ENCODE measurements around the gene CALY. TPM values are rescaled to one million over a fixed set of nuclear protein-coding genes. Genes with fewer than 3 reads are reported as not detected.

The CALY gene
- total RNA-seq, 1 donor from 2014 or later: 1.5 TPM

DNA sequence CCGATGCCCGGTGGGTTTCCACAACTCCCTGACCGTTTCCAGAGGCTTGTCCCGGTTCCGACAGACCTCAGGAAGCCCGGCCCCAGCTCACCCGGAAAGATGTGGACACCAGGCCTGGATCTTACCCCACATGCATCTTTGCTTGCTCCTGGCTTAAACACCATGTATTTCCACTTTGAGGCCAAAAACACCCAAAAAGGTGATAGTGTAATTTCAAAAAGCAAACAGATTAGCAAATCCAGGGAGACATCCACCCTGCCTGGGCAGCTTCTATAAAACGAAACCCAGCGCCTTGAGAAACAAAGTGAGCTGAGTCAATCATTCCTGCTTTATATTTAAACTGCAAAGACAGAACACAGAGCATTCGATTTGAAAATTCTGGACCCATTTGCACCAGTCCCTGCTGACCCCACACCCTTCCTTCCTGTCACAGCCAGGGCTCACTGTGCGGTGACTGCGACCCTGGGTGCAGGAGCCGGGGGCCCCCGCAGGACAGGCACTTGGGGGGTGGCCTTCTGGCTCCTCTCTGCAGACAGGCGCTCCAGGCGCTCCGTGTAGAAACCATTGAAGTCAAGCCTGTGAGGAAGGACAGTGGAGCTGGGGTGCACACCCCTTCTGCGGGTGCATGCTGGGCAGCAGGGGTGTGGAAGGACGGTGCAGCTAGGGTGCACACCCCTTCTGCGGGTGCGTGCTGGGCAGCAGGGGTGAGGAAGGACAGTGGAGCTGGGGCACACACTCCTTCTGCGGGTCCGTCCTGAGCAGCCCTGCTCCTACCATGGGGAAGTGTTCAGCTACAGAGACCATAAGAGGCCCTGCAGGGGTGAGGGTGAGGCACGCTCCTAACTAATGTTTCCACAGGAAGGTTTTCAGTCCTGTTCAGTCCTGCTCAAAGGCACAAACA, 57.1 kb downstream of the CALY start:
- no peak overlapping the region for H3K4me3 ChIP-seq (ENCODE audit: low read depth, low read length)
- DNase-seq (ENCODE audit: low read depth): no peak
- TF ChIP-seq, protein P1, sequence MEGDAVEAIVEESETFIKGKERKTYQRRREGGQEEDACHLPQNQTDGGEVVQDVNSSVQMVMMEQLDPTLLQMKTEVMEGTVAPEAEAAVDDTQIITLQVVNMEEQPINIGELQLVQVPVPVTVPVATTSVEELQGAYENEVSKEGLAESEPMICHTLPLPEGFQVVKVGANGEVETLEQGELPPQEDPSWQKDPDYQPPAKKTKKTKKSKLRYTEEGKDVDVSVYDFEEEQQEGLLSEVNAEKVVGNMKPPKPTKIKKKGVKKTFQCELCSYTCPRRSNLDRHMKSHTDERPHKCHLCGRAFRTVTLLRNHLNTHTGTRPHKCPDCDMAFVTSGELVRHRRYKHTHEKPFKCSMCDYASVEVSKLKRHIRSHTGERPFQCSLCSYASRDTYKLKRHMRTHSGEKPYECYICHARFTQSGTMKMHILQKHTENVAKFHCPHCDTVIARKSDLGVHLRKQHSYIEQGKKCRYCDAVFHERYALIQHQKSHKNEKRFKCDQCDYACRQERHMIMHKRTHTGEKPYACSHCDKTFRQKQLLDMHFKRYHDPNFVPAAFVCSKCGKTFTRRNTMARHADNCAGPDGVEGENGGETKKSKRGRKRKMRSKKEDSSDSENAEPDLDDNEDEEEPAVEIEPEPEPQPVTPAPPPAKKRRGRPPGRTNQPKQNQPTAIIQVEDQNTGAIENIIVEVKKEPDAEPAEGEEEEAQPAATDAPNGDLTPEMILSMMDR (conservative IDR thresholded peaks at IDR 0.05; ENCODE audit: low read depth, low read length): no peak

DNA sequence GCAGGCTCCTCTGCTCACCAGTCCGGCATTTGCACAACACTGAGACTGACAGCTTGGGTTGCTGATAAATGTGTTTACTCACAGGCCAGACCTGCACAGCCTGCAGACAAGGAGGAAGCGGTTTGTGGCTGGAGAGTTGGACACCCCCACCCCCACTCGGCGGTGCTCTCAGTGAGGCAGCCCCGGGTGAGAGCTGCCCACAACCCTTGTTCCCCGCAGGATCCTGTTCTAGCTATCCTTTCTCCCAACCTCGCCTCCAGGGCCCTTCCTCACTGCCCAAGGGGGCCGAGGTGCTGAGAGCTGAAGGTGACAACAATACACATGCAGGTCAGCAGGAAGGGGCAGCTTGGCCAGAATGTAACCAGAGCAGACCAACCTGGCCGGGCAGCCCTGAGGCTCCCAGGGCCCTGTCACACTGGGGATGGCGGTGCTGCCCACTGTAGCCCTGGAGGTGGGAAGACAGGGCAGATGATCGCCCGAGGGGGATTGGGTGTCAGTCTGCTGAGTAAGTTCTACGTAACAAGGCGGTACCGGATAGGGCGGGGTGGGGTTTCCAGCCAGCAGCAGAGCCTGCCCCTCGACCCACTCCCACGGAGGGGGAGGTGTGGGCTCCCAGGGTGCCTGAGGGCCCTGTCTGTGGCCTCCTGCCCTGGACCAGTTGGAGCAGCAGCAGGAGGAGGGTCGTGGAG, 58.0 kb downstream of the CALY start:
- no peak for DNase-seq (ENCODE audit: low read depth)
- TF ChIP-seq, protein P1 (conservative IDR thresholded peaks at IDR 0.05; ENCODE audit: low read depth, low read length): no peak
- H3K4me3 ChIP-seq (ENCODE audit: low read depth, low read length): no peak overlapping the region

DNA sequence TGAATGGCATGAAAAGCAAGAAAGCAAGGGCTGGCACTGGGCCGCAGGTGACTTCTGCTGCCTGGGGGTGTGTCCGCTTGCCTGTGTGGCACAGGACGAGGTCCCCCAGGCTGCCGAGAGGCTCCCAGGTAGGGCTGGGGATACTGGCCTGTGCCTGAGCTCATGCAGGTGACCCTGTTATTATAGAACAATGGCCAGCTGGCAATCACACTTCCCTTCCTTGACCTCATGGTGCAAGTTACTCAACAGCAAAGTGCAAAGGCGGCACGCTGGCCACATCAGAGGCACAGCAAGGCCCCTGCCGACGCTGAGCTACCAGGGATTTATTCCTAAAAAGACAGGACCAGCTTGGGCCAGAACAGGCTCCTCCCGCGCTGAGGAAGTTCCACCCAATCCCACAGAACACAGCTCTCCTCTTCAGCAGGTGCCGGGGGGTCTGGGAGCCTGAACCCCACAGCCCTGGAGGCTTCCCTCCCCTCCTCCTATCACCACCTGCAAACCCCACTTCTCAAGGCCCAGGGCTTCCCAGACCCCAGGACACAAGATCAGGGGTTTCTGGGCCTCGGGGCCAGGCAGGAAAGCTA, 58.6 kb downstream of the CALY start:
- TF ChIP-seq, protein P1 (conservative IDR thresholded peaks at IDR 0.05; ENCODE audit: low read depth, low read length): no peak
- H3K4me3 ChIP-seq (ENCODE audit: low read depth, low read length): no peak overlapping the region
- no peak for DNase-seq (ENCODE audit: low read depth)

DNA sequence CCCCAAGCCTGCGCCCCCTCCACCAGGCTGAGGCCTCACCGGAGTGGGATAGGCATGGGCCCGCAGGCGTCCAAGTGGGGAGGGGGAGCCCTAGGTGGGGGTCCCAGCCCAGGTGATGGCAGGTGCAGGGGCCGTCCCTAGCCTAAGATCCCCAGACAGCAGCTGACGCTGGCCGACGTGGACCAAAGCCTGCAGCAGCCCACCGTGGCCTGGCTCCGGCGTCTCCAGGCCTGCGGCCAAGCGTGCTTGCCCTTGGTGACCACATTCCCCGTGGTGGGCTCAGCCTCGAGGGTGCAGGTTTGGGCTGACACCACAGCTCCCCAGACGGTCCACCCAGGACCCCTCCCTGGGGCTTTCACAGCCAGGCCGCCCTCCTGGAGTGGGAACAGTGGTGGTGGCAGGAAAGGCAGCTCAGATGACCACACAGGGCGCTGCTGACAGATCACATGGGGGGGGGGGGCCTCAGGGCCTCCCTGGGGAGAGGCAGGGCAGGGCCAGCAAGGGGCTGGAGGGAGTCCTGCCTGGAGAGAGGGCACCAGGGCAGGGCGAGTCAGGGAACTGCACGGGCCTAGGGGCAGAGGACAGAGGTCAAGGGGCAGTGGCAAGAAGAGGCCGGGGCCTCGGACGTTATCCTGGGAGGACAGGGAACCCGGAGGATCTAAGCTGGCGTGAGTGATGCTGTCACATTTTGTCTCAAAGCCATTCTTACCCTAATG, 59.3 kb downstream of the CALY start:
- no peak for DNase-seq (ENCODE audit: low read depth)
- TF ChIP-seq, protein P1 (conservative IDR thresholded peaks at IDR 0.05; ENCODE audit: low read depth, low read length): no peak
- no peak overlapping the region for H3K4me3 ChIP-seq (ENCODE audit: low read depth, low read length)

DNA sequence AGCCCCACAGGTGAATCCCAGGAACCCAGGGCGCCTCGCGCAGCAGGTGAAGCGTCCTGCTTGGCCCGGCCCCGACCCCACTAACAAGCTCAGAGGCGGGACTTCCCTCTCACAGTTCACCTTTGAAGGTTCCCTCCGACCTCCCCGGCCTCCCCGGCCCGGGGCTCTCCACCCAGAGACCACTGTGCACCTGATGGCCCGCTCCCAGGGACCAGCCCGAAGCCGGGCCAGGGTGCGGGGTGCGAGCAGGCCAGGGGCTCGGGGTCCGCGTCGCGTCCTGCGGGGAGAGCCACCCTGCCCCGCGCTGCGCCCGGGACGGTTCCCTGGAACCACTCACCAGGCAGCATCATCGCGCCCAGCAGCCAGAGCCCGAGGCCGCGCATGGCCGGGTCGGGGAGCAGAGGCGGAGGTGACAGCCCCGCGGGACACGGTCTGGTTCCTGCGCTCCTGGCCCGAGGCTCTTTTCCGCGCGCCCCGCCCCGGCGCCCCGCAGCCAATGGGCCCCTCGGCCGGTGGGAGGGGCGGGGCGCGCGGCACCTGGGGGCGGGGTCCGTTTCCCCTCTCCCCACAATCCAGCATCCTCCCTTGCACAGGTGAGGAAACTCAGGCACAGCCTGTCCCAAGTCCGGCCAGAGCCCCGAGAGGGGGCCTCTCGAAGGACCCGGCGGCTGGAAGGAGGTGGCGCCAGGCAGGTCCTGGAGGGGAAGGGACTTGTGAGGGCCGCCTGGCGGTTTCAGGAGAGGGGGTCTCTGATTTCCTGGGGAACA, 60.1 kb downstream of the CALY start, which contains the start of gene ADAM8:
ADAM8 (minus strand) TSS at position 434 of the 767 bp plus-strand sequence; CDS start at position 383, 51 bp downstream.
- TF ChIP-seq, protein P1 (conservative IDR thresholded peaks at IDR 0.05; ENCODE audit: low read depth, low read length): no peak
- no peak for DNase-seq (ENCODE audit: low read depth)

DNA sequence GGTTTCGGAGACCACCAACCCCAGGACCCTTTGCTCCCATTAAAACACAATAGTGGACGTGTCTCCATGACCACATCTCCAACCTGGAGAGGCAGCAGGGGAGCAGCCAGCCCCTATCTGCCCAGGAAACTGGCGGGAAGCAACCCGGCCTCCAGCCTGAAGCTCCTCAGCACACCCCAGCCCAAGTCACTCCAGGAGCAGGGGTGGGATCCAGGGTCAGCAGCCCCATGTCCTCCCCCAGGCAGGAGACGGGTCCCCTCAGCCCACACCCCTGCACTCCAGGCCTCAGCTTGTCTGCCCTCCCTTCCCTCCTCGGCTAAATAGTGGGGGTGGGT, 60.6 kb downstream of the CALY start:
- TF ChIP-seq, protein P1 (conservative IDR thresholded peaks at IDR 0.05; ENCODE audit: low read depth, low read length): no peak
- H3K4me3 ChIP-seq (ENCODE audit: low read depth, low read length): no peak overlapping the region
- no peak for DNase-seq (ENCODE audit: low read depth)

More for the DNA sequence above, 60.1 kb downstream of the CALY start, which contains the start of gene ADAM8:
- H3K4me3 ChIP-seq (ENCODE audit: low read depth, low read length): no peak within 1 kb of the TSS

Measured in epithelial cell of proximal tubule (primary cell).